ENCODE results near the gene TESPA1.

The TESPA1 gene

DNA sequence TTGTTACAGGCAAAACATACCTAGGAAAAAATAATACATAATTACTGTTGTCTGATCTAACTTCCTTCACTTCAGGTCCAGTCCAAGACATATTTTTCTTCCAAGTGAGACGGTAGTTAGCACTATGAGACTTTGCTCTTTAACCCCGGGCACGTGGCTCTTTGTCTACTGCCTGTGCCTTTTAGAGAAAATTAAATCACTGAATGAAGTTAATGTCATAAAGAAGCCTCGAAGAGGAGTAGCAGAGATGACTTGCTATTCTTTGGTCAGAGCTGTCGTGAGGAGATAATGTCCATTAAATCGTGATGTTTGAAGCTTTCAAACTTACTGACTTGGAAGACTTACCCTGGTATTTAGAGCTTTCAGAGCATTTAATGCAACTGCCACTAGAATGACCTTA is 8.7 kb downstream of the TESPA1 start:
- Mint-ChIP-seq H3K27me3 (no peaks in the 10 kb centered on the region), H3K4me1 (ENCODE audit: low read depth in 2 of 2) (peaks cover 41 to 79% of the 10 kb centered on the region in 2 donors), H3K4me3 (peak overlapping the region in 1 of 2 donors; percentile 7), H3K36me3 (ENCODE audit: insufficient read depth) (peaks cover 35% of the 10 kb centered on the region), H3K9me3 (no peaks in the 10 kb centered on the region), H3K27ac (peak overlapping the region; percentile 11 to 85)
- no peak for DNase-seq
- no peak for ATAC-seq (replicated peaks)

DNA sequence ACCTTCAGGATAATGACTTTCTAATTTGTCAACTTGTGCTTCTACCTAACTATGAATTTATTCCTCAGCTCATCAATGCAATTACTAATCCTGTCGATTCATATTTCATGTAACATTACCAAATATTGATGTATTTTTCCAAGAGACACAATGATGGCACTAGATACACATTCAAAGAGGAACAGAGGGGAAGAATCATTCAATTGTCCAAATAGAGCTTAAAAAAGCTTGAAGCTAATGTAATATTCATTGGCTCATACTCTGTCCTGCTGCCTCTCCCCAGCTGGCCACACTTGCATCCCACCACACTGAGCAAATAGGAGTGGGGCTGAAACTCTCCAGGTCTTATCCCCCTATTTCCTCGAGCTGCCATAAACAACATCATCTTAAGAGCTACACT is 9.3 kb downstream of the TESPA1 start:
- Mint-ChIP-seq H3K9me3 (no peaks in the 10 kb centered on the region), H3K4me3 (no peak overlapping the region), H3K36me3 (ENCODE audit: insufficient read depth) (peaks cover 33% of the 10 kb centered on the region), H3K27me3 (no peaks in the 10 kb centered on the region), H3K4me1 (ENCODE audit: low read depth in 2 of 2) (peaks cover 39 to 80% of the 10 kb centered on the region in 2 donors), H3K27ac (peak overlapping the region; percentile 11 to 85)
- no peak for ATAC-seq (replicated peaks)
- no peak for DNase-seq

DNA sequence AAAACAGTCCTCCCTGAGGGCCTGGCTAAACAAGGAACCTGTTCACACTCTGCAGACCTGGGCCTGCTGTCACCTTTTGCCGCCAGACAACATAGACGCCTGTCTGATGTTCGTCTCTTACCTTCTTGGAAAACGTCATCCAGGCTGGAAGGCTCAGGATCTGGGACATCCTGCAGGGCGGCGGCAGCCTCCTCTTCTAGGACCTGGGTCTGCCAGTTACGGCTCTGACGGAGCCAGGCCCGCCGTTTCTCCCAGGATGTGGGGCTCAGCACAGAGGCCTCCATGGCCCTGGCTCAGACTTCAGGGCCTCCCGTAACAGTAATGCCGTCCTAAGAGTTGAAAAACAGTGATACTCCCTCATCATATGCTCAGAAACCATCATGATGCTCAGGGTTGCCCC is 10.3 kb downstream of the TESPA1 start:
- no peak for ATAC-seq (replicated peaks)
- H3K27ac Mint-ChIP-seq: peak overlapping the region; percentile 23 to 85
- no peak overlapping the region for H3K4me3 Mint-ChIP-seq
- H3K36me3 Mint-ChIP-seq (ENCODE audit: insufficient read depth): peaks cover 31% of the 10 kb centered on the region
- H3K4me1 Mint-ChIP-seq (ENCODE audit: low read depth in 2 of 2): peaks cover 36 to 74% of the 10 kb centered on the region in 2 donors
- no peak for DNase-seq
- no peaks in the 10 kb centered on the region for H3K9me3 Mint-ChIP-seq
- H3K27me3 Mint-ChIP-seq: no peaks in the 10 kb centered on the region

DNA sequence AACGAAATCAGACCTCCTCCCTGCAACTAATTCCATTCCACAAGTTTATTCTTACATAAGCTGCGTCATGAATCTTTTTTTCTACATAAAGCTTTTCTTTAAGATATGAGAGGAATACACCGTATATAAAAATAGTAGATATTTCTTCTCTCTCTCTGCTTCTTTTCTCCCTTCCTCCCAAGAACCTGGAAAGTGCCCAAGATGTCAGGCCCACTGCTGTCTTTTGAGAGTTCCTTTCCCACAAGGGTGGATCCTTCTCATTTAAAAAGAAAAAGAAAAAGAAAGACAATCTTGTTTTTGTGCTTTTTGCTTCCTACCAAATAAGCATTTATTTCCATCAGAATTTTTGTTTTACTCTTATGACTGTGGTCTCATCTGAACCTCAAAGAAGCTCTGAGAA is 11.0 kb downstream of the TESPA1 start:
- peaks cover 31% of the 10 kb centered on the region for H3K36me3 Mint-ChIP-seq (ENCODE audit: insufficient read depth)

DNA sequence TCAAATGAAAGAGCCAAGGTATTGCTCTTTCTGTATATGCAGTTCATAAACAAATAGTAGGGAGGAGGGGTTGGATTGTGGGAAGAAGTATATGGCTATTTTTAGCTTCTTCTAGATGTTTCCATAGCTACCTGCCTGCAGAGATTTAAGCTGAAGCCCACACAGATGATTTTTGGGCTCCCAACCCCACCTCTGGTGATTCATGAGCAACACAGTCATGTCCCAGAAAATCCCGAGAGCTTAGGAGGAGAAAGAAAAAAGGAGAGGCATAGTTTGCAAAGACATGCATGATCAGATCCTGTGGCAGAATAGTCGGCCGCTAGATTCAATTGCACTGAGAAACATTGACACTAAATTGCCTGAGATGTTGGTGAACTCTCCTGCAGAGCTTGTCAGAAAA is 13.8 kb downstream of the TESPA1 start:
- ATAC-seq (replicated peaks): no peak
- H3K27ac Mint-ChIP-seq: peak overlapping the region in 1 of 2 donors; percentile 62
- no peaks in the 10 kb centered on the region for H3K9me3 Mint-ChIP-seq
- no peak for DNase-seq
- H3K27me3 Mint-ChIP-seq: no peaks in the 10 kb centered on the region
- H3K4me1 Mint-ChIP-seq (ENCODE audit: low read depth in 2 of 2): peaks cover 26 to 54% of the 10 kb centered on the region in 2 donors
- no peak overlapping the region for H3K4me3 Mint-ChIP-seq
- peaks cover 33% of the 10 kb centered on the region for H3K36me3 Mint-ChIP-seq (ENCODE audit: insufficient read depth)

More for the DNA sequence above, 11.0 kb downstream of the TESPA1 start:
- DNase-seq: no peak
- H3K27ac Mint-ChIP-seq: peak overlapping the region in 1 of 2 donors; percentile 23
- H3K9me3 Mint-ChIP-seq: no peaks in the 10 kb centered on the region
- H3K27me3 Mint-ChIP-seq: no peaks in the 10 kb centered on the region
- no peak overlapping the region for H3K4me3 Mint-ChIP-seq
- no peak for ATAC-seq (replicated peaks)
- H3K4me1 Mint-ChIP-seq (ENCODE audit: low read depth in 2 of 2): peaks cover 32 to 67% of the 10 kb centered on the region in 2 donors

DNA sequence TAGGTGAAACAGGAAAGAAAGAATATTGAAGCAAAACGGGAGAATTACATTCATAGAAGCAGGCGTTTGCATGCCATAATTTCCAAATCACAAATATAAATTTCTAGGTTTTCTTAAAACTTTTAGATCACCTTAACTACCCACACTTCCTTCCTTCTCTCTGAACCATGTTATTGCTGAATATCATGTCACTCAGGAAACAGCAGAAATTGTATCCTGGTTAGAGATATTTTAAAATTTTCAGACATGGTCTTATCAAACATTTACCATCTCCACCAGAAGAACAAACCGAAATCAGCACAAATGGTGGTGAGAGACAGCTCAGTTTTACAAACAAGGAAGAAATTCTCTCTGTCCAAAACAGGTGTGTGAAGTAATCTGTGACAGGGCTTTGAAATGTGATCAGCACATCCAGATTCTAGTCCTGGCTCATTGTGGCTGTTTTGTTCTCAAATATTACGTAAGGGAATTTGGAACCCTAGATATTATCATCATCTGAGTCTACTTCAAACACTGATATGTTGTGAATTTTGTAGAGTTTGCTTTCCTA is 16.3 kb downstream of the TESPA1 start:
- DNase-seq: no peak
- Mint-ChIP-seq H3K27me3 (no peaks in the 10 kb centered on the region), H3K4me3 (peak overlapping the region; percentile 9 to 51), H3K36me3 (ENCODE audit: insufficient read depth) (peaks cover 40% of the 10 kb centered on the region), H3K4me1 (ENCODE audit: low read depth in 2 of 2) (peaks cover 21 to 31% of the 10 kb centered on the region in 2 donors), H3K27ac (peak overlapping the region; percentile 66 to 84), H3K9me3 (no peaks in the 10 kb centered on the region)
- peak; percentile 37 for ATAC-seq (replicated peaks)

DNA sequence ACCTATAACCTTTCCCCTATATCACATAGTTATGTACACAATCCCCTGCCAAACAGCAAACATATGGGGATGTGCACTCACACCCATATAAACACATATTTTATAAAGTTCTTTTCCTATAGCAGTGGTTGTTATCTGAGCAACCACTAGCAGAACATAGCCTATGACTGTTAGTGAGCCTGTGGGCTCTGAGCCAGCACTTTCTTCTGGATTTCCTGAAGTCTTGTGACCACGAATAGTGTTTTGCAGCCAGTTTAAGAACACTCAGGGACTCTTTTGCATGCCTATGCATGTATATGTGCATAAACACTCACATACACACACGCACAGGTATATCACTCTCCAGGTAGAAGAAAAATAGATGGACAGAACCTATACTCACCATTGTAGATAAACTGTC is 17.1 kb downstream of the TESPA1 start:
- peaks cover 40% of the 10 kb centered on the region for H3K36me3 Mint-ChIP-seq (ENCODE audit: insufficient read depth)
- H3K4me1 Mint-ChIP-seq (ENCODE audit: low read depth in 2 of 2): peaks cover 23 to 28% of the 10 kb centered on the region in 2 donors
- H3K27ac Mint-ChIP-seq: peak overlapping the region; percentile 66 to 84
- no peaks in the 10 kb centered on the region for H3K27me3 Mint-ChIP-seq
- peak overlapping the region; percentile 13 to 51 for H3K4me3 Mint-ChIP-seq
- no peak for DNase-seq
- no peaks in the 10 kb centered on the region for H3K9me3 Mint-ChIP-seq
- peak; percentile 31 for ATAC-seq (replicated peaks)

DNA sequence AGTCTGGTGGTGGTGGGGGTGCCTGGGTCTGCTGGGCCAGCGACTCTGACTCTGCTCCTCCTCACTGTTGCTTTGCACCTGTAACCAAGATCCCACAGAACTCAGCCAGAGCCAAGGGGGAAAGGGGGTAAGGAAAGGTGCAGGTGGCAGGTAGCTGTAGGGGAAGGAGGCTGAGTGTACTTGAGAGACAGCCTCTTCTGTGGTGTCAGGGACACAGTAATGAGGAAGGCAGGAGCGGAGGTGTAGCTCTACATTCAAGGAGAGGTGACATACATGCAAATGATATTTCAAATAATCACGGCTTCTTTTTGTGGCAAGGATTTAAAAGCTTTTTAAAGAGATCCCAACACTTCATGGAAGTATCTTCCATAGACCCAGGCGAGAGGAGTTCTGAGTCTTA is 23.4 kb downstream of the TESPA1 start:
- peaks cover 21 to 33% of the 10 kb centered on the region in 2 donors for H3K4me1 Mint-ChIP-seq (ENCODE audit: low read depth in 2 of 2)
- H3K27ac Mint-ChIP-seq: peak overlapping the region in 1 of 2 donors; percentile 18
- H3K4me3 Mint-ChIP-seq: no peak overlapping the region

DNA sequence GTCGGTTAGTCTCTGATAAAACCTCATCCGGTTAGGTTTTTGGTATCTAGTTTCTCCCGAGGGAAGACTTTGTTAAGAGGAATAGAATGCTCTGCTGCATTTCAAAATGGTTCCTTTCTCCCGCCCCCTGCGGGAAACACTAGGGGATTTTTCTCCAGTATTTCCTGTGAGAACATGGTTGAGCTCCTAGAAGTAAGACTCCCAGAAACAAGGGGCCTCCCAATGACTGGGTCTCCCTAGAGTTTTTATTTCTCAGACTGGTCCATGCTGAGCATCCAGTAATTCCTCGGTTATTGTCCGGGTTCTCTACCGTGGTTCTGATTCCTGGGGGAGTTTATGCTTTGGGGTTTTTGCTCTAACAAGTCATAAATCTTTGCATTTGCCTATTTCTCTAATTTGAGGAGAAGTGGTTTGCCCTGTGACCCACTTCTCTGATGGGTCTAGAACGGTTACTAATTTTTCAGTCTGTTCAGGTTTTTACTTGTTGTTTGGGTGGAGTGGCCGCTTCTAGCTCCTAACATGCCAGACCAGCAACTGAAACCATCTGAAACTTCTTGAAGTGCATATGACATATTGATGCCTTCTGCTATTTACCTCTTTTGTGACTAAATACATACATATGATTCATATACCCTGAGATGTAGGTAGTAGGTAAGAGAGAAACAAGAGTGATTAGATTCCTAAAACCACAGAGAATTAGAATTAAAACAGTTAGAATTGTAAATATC is 25.1 kb downstream of the TESPA1 start:
- no peak for ATAC-seq (replicated peaks)
- Mint-ChIP-seq H3K36me3 (ENCODE audit: insufficient read depth) (peaks cover 66% of the 10 kb centered on the region), H3K4me3 (no peak overlapping the region), H3K9me3 (no peaks in the 10 kb centered on the region), H3K27ac (peak overlapping the region; percentile 47 to 53), H3K4me1 (ENCODE audit: low read depth in 2 of 2) (peaks cover 34 to 43% of the 10 kb centered on the region in 2 donors), H3K27me3 (no peaks in the 10 kb centered on the region)
- no peak for DNase-seq

More for the DNA sequence above, 23.4 kb downstream of the TESPA1 start:
- Mint-ChIP-seq H3K36me3 (ENCODE audit: insufficient read depth) (peaks cover 66% of the 10 kb centered on the region), H3K27me3 (no peaks in the 10 kb centered on the region), H3K9me3 (no peaks in the 10 kb centered on the region)
- DNase-seq (no peak), ATAC-seq (replicated peaks) (no peak)

DNA sequence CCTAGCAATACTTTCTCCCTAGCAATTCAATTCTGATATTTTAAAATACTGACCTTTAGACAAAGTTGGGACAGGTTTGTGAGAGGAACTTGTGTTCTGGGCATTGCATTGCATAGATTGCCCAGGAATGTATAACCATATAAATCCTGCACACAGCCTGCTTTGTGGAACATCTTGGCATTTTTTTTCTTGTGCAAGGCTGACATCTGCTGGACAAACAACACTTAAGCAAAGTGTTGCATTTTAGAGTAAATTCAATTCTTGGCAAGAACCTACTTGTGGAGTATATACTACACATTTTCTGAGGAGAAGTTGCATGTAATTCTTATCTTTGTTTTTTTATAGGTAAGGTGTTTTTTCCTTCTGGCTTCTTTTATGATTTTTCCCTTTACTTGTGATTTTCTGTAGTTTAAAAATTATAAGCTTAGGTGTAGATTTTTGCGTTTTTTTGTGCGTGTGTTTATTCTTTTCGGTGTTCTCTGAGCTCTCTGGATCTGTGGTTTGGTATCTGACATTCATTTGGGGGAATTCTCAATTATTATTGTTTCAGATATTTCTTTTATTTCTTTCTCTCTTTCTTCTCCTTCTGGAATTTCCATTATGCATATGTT is 26.4 kb downstream of the TESPA1 start:
- Mint-ChIP-seq H3K36me3 (ENCODE audit: insufficient read depth) (peaks cover 57% of the 10 kb centered on the region), H3K9me3 (no peaks in the 10 kb centered on the region)
- peak; percentile 49 for ATAC-seq (replicated peaks)

DNA sequence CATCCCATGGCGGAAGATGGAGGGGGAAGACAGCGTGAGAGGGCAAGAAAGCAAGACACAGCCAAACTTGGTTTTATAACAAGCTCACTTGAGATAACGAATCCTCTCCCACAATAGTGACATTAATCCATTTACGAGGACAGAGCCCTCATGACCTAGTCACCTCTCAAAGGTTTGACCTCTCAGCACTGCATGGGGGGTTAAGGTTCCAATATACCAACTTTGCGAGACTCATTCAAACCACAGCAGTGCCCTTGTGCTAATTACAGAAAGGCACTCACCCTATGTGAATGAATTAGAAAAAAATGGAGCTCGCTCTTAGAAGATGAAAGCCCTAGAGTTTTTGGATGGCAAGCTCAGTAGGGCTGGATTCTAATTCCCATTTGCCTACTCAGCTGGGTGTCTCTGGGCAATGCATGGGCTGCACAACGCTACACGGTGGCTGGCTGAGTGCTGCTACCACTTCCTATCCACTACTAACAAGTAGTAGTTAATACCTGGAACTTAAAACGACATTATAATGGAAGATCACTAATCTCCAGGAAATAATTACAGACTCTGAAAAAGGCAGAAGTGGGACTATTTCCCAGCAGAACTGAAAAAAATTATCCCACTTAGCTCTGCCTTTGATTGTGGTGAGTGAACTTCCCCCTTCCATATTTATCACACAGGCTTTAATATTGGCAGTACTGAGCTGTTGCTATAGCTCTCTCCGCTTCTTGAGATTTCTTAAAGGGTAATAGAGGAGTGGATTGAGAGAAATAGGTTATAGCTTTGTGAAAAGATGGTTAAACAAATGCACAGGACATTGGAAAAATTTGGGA is 27.5 kb downstream of the TESPA1 start:
- Mint-ChIP-seq H3K9me3 (no peaks in the 10 kb centered on the region), H3K27me3 (no peaks in the 10 kb centered on the region), H3K36me3 (ENCODE audit: insufficient read depth) (peaks cover 48% of the 10 kb centered on the region), H3K4me1 (ENCODE audit: low read depth in 2 of 2) (peaks cover 41 to 43% of the 10 kb centered on the region in 2 donors), H3K4me3 (peak overlapping the region; percentile 57 to 61), H3K27ac (peak overlapping the region; percentile 57 to 64)
- ATAC-seq (replicated peaks) (no peak), DNase-seq (no peak)

More for the DNA sequence above, 26.4 kb downstream of the TESPA1 start:
- Mint-ChIP-seq H3K4me3 (no peak overlapping the region), H3K27ac (no peak overlapping the region), H3K4me1 (ENCODE audit: low read depth in 2 of 2) (peaks cover 39 to 44% of the 10 kb centered on the region in 2 donors), H3K27me3 (no peaks in the 10 kb centered on the region)
- DNase-seq: peak; percentile 53 to 64 (median 55)

DNA sequence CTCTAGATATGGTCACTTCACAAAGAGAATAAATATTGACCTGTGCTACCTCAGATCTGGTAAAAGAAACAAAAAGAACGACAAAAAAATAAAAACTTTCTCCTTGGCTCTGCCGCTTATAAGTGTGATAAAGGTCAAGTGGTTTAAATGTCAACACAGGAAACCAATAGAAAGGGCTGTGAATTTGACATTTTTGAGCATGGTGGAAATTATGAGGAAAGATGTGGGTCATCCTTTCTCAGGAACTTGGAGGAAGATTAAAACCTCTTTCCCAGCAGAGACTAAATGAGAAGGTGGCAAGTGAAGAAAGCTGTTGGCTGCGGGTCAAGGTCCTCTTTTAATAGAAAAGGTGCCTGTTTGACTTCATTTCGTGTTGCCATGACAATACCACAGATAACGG is 28.2 kb downstream of the TESPA1 start:
- DNase-seq: no peak
- ATAC-seq (replicated peaks): peak; percentile 61
- Mint-ChIP-seq H3K27ac (peak overlapping the region; percentile 57 to 64), H3K36me3 (ENCODE audit: insufficient read depth) (peaks cover 44% of the 10 kb centered on the region), H3K4me1 (ENCODE audit: low read depth in 2 of 2) (peaks cover 39 to 44% of the 10 kb centered on the region in 2 donors), H3K27me3 (no peaks in the 10 kb centered on the region), H3K9me3 (no peaks in the 10 kb centered on the region), H3K4me3 (peak overlapping the region; percentile 57 to 61)

DNA sequence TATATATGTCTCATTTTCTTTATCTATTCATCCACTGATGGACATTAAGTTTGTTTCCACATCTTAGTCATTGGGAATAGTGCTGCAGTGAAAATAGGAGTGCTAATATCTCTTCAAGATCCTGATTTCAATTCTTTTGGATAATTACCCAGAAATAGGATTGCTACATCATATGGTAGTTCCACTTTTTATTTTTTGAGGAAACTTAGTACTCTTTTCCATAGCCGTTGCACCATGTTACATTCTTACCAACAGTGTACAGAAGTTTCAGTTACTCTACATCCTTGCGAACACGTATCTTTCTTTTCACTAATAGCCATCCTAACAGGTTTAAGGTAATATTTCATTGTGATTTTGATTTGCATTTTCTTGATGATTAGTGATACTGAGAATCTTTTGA is 29.8 kb downstream of the TESPA1 start:
- Mint-ChIP-seq H3K27ac (peak overlapping the region in 1 of 2 donors; percentile 64), H3K36me3 (ENCODE audit: insufficient read depth) (peaks cover 35% of the 10 kb centered on the region), H3K4me1 (ENCODE audit: low read depth in 2 of 2) (peaks cover 42 to 54% of the 10 kb centered on the region in 2 donors), H3K4me3 (no peak overlapping the region), H3K9me3 (no peaks in the 10 kb centered on the region), H3K27me3 (no peaks in the 10 kb centered on the region)
- ATAC-seq (replicated peaks): no peak
- DNase-seq: no peak

All from effector memory CD8-positive, alpha-beta T cell (primary cell).